ENCODE data around the gene SULT1C4. TPM values are rescaled to one million over a fixed set of nuclear protein-coding genes. Genes with fewer than 3 reads are reported as not detected.

The SULT1C4 gene
- polyA plus RNA-seq, 3 donors: 0.05 TPM; not detected in 2

GRCh38 chr2:108436976-108437375 lies 59.2 kb downstream of the SULT1C4 start:
- Mint-ChIP-seq H3K27me3 (ENCODE audit: low read depth in 3 of 3) (peaks cover 0 to 4% (median 0%) of the 10 kb centered on the region in 3 donors), H3K4me1 (peaks cover 5% of the 10 kb centered on the region), H3K27ac (no peak overlapping the region), H3K36me3 (no peaks in the 10 kb centered on the region), H3K9me3 (peaks cover 0 to 9% (median 6%) of the 10 kb centered on the region in 7 donors), H3K4me3 (no peak overlapping the region)
- Histone ChIP-seq H3K79me2 (ENCODE audit: insufficient read depth, low read length) (no peaks in the 10 kb centered on the region), H4K20me1 (ENCODE audit: insufficient read depth, low read length) (no peaks in the 10 kb centered on the region), H2AFZ (ENCODE audit: insufficient read depth, low read depth, low read length, poor library complexity, severe bottlenecking) (no peak overlapping the region), H3K9ac (ENCODE audit: insufficient read depth, low read length, poor library complexity, severe bottlenecking) (no peak overlapping the region), H3K4me1 (ENCODE audit: control insufficient read depth in 1 of 2, insufficient read depth in 2 of 2, low read length in 2 of 2) (no peaks in the 10 kb centered on the region), H3K4me3 (replicated peaks in 1 of 3; ENCODE audit: low read depth in 2 of 3, low read length in 3 of 3) (no peak overlapping the region), H3K36me3 (replicated peaks in 1 of 2; ENCODE audit: control insufficient read depth in 1 of 2, insufficient read depth in 2 of 2, low read length in 2 of 2) (no peaks in the 10 kb centered on the region), H3K9me3 (replicated peaks in 1 of 2; ENCODE audit: control insufficient read depth in 1 of 2, insufficient read depth in 1 of 2, low read length in 2 of 2) (no peaks in the 10 kb centered on the region), H3K27me3 (ENCODE audit: control insufficient read depth in 2 of 2, insufficient read depth in 2 of 2, low read length in 2 of 2) (no peaks in the 10 kb centered on the region), H3K27ac (ENCODE audit: low read depth in 1 of 2, low read length in 2 of 2) (no peak overlapping the region), H3K4me2 (replicated peaks; ENCODE audit: extremely low read depth, low read length, poor library complexity, severe bottlenecking) (no peak overlapping the region)
- no peak for TF ChIP-seq CTCF (IDR thresholded peaks at IDR 0.05)
- no peak for DNase-seq
- WGBS (ENCODE audit: insufficient coverage): 100% methylated on average over 1 of the region's 1 CpG
- intact Hi-C loops (cut with micrococcal nuclease): no loop called here

Small RNAs within 50 kb of the gene (small RNA-seq; reads per million reads assigned to genes)
- not detected for gene SMIM12P1 (ENCODE audit: insufficient read length, low read depth)

Other genes starting within 250 kb of the SULT1C4 start
- gene SULT1C3, start 138.0 kb upstream of the SULT1C4 start, polyA plus RNA-seq: not detected
- gene SULT1C2, start 89.1 kb upstream of the SULT1C4 start, polyA plus RNA-seq: not detected
- 10 to 100 TPM in 1 of 3 donors, 1 to 10 TPM in 2; 6.0 to 13.7 (median 6.6) TPM for gene GCC2, start 71.3 kb downstream of the SULT1C4 start, polyA plus RNA-seq
- 100 to 1,000 TPM in 2 of 3 donors, 10 to 100 TPM in 1; 44.0 to 130 (median 124) TPM for gene LIMS1, start 156.5 kb downstream of the SULT1C4 start, polyA plus RNA-seq